HFF-Myc (cell line): ENCODE measurements around the gene ARL5C.

ENCODE experiments used
- DNase-seq: peaks from one replicate; pipeline ENCODE4 v3.0.0-alpha.2; 2011; ENCODE audit warnings: low read depth; ENCODE audit errors: extremely low read depth
- H3K4me3 ChIP-seq: replicated peaks from 2 replicates; pipeline ENCODE4 v1.5.1; 2011; ENCODE audit warnings: low read depth, mild to moderate bottlenecking, control low read depth, low read length
- TF ChIP-seq, protein P1 (sequence below): IDR thresholded peaks from 2 replicates; pipeline ENCODE4 v1.5.1; 2012; ENCODE audit warnings: mild to moderate bottlenecking, low read depth, low read length, control low read depth; ENCODE audit errors: missing control alignments

ARL5C gene

DNA sequence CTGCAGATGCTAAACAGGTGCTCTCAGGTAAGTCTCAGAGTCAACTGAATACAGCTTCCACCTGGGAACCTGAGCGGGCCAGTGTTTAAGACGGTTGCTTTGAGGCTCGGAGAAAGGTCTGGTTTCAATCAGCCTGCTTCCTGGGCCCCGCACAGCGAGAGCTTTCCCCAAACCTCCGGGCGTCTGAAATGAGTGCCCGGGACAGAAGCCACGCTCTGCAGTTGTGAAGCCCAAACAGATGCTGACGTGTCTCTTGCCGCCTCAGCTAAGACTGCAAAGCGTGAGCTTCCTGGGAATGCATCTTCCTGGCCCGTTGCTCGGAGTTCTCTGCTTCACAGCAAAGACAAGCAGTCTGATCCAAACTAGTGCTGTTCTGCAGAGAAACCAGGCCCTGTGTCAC lies 51.2 kb downstream of the ARL5C start:
- DNase-seq = no peak
- TF ChIP-seq, protein P1, sequence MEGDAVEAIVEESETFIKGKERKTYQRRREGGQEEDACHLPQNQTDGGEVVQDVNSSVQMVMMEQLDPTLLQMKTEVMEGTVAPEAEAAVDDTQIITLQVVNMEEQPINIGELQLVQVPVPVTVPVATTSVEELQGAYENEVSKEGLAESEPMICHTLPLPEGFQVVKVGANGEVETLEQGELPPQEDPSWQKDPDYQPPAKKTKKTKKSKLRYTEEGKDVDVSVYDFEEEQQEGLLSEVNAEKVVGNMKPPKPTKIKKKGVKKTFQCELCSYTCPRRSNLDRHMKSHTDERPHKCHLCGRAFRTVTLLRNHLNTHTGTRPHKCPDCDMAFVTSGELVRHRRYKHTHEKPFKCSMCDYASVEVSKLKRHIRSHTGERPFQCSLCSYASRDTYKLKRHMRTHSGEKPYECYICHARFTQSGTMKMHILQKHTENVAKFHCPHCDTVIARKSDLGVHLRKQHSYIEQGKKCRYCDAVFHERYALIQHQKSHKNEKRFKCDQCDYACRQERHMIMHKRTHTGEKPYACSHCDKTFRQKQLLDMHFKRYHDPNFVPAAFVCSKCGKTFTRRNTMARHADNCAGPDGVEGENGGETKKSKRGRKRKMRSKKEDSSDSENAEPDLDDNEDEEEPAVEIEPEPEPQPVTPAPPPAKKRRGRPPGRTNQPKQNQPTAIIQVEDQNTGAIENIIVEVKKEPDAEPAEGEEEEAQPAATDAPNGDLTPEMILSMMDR = no peak
- H3K4me3 ChIP-seq = no peak overlapping the region

DNA sequence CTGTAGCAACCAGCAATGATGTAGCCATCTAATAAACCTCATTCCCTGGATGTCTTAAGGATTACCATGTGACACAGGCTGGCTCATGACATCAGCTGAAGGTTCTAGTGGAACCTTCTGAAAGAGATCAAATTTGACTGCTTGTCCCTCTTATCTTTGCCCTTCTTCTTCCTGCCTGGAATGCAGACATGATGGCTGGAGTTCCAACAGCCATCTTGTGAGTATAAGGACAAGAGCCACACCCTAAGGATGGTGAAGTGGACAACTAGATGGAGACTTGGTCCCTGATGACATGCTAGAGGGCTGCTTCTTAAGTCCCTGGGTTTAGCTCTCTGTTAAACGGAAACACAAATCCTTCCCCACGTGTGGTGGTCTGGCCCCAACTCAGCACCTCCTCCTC lies 52.1 kb downstream of the ARL5C start:
- TF ChIP-seq, protein P1 = no peak
- H3K4me3 ChIP-seq = no peak overlapping the region
- no peak for DNase-seq

DNA sequence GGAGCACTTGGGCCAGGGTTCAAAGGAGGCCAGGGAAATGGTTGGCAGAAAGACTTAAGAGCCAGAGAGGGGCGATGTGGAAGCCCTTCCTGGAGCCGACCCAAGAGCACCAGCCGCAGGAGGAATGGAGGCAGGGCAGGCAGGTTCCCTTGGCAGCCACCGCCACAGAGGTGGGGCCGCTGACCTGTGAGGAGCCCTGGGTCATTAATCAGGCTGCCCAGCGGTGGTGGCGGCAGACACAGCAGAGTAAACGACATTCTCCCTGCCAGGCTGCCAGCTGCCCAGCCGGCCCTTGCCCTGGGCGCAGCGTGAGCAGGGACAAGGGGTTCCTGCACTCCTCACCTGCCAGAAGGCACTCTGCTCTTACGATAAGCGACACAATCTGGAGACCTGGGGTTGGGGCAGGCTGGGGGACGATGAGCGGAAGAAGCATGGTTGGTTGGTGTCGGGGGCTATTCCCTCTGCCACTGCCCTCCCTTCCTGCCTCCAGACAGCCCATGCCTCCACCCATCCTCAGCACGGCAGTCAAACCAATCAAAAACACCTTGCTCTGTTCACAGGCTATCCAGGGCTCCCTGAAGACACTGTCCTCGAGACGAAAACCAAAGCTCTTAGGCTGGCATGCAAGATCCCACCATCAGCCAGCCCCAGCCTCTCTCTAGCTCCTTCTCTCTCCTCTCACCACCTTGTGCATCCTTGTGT lies 55.4 kb downstream of the ARL5C start:
- TF ChIP-seq, protein P1 = no peak
- DNase-seq = no peak
- no peak overlapping the region for H3K4me3 ChIP-seq

DNA sequence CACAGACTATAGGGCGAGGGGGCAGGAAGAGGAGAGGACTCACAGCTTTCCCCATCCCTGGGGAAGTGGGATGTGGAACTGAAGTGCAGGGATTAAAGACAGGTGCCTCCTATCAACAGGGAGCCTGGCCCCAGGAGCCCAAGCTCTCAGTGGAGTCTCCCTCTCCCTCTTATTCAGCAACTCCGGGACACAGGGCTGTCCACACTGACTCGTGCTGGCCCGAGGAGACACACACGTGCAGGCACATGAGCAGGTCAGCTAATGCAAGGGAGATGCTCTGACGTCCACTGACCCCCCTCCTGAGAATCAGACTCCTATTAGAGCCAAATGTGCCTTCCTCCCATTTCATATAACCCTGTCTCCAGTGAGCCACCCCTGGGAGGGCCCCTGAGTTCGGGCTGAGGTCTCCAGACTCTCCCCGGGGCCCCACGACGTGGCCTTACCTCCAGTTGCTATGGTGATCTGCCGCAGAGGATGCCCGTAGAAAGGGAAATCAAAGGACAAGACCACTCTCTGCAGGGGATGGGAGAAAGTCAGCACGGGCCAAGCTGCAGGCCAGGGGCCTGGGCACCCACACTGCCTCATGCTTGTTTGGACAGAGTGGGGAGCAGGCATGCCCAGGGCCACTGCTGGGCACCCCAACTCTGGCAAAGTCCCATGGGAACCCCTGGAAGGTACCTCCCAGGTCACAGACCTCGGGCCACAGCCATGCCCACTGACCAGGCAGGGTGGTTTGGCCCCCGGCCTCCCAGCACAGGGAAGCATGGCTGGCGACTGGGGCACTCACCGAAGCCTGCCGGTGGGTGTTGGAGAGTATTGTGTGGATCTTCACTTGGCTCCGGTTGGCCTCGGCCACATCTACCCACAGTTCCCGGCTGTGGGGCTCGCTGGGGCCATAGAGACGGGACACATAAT lies 57.2 kb downstream of the ARL5C start:
- no peak overlapping the region for H3K4me3 ChIP-seq
- TF ChIP-seq, protein P1 = no peak
- no peak for DNase-seq

- TF ChIP-seq, protein P1 = no peak
- H3K4me3 ChIP-seq = no peak overlapping the region
- no peak for DNase-seq
These were observed 58.0 kb downstream of the ARL5C start for GRCh38 chr17:39107973-39108372.

DNA sequence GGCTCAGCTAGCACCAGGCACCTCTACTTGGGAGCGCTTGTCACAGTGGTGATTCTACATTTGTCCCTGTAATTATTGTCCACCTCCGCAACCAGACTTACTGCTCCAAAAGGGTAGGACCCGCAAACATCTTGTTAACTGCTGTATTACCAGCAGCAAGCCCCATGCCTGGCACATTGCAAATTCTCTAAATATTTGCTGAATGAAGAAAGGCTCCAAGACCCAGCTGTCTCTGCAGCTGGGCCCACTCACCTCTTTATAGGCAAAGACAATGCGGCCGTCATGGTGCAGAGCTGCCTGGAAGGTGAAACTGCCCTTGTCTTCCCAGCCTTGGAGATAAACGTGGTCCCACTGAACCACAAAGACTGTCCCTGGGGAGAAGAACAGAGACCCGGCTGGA lies 58.8 kb downstream of the ARL5C start:
- H3K4me3 ChIP-seq = no peak overlapping the region
- DNase-seq = no peak
- TF ChIP-seq, protein P1 = no peak
